Activated CD4-positive, alpha-beta T cell treated with anti-CD3 and anti-CD28 coated beads, Interleukin-2, amount 50 U/mL, for 4 hours (primary cell): ENCODE measurements around the gene MRPL18.

ENCODE experiments used
- DNase-seq, 2 experiments: peaks; one replicate each; pipeline ENCODE4 v3.0.0-alpha.2; 2020

Gene MRPL18

DNA sequence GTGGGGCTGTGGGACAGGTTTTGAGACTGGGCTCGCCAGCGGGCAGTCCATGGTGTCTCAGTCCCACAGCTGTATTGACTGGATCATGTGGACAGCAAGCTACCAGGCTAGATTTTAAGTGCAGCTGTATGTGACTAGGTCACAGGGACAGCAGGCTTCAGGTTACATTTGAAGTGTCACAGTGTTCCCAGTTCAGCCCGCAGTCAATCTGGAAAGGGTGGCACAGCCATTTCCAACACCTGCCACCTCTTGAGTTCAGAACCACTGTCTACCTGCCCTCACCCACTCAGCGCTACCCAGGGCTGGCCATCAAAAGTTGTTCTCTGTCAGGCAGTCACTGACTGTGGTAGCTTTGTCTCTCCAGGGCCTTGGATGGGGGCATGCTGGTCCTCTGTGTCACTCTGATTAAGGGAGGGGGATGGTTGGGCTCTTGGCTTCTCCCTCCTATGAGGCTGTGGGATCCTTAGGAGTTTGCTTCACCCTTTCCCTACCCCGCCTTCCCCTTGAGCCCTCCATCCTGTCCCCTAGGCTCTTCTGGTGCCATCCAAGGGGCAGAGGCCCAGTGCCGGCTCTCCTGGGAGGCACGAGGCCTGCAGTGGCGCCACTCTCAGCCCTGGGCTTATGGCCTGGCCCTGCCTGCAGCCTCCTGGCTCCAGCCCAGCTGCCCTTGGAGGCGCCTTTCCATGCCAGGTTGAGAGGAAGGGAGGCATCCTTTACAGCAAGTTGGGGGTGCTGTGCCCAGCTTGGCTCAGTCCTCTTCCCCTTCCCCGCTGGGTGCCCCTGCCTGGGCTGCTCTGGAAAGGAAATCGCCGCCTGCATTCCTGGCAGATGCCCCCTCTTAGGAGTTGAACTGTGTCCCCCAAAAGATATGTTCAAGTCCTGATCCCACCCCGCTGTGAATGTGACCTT is 54.7 kb downstream of the MRPL18 start:
- no peak for DNase-seq
